GM12878 (cell line): ENCODE measurements around the gene ISL2. TPM values are rescaled to one million over a fixed set of nuclear protein-coding genes. Genes with fewer than 3 reads are reported as not detected.
"Not testable (repeated sequence)": the region's sequence is repeated elsewhere in the genome, so short reads cannot be mapped to it uniquely, and the experiment has no call there.

Source experiments
- ATAC-seq: fragments of 200-7000 bp; cut with Tn5 transposase; 3 replicates; pipeline ENCODE4 v1.9.1; 2020; ENCODE audit warnings: mild to moderate bottlenecking, moderate library complexity
- BruUV-seq: library from RNA; stranded (reverse); fragments of 400-500 nt; replicated peaks from 2 replicates; lab custom pipeline; 2021; lab: Mats Ljungman, UMichigan
- CTCF ChIA-PET: fragments of 300-600 bp; sonication (Branson Sonifier 250); formaldehyde crosslinking; extraction: SDS; loops from one replicate; lab custom pipeline; 2021; ENCODE audit warnings: inconsistent platforms; lab: Yijun Ruan, JAX
- POLR2A ChIA-PET: fragments of 350-600 bp; formaldehyde crosslinking; extraction: SDS; loops from one replicate; lab custom pipeline; 2021; ENCODE audit warnings: inconsistent platforms; lab: Charles Lee
- RAD21 ChIA-PET: fragments of 300-600 bp; sonication (Branson Sonifier 250); formaldehyde crosslinking; loops from one replicate; lab custom pipeline; 2023; ENCODE audit warnings: antibody characterized with exemption; ENCODE audit not compliant: unreplicated experiment; lab: Charles Lee
- SMC1A ChIA-PET: fragments of 300-600 bp; sonication (Branson Sonifier 250); formaldehyde crosslinking; loops from one replicate; lab custom pipeline; 2023; ENCODE audit not compliant: unreplicated experiment, uncharacterized antibody; lab: Charles Lee
- DNase-seq: peaks from one replicate; pipeline ENCODE4 v3.0.0-alpha.2; 2011; ENCODE audit warnings: low read depth, low spot score
- FAIRE-seq: peaks from 3 replicates; lab custom pipeline; 2011; peaks lifted over from hg19 to GRCh38; lab: Jason Lieb, UNC
- H2AFZ ChIP-seq: 2 replicates; pipeline ENCODE4 v1.6.0; 2011; ENCODE audit warnings: low read depth, low read length, control low read depth; ENCODE audit not compliant: control insufficient read depth
- H3K27ac ChIP-seq: 2 replicates; pipeline ENCODE4 v1.5.1; 2011; ENCODE audit warnings: control low read depth; ENCODE audit not compliant: control insufficient read depth, insufficient read depth
- H3K27me3 ChIP-seq, 2 experiments: replicated peaks in 1 of 2; 2 replicates each; pipeline versions ENCODE4 v1.6.0 to v1.6.1; 2011; ENCODE audit warnings: low read length in 1 of 2; ENCODE audit not compliant: control insufficient read depth in 2 of 2, insufficient read depth in 2 of 2
- H3K36me3 ChIP-seq, 2 experiments: 2 replicates each; pipeline ENCODE4 v1.5.1; 2011; ENCODE audit warnings: low read length in 1 of 2; ENCODE audit not compliant: control insufficient read depth in 2 of 2, insufficient read depth in 2 of 2
- H3K4me1 ChIP-seq: 2 replicates; pipeline ENCODE4 v1.6.1; 2011; ENCODE audit warnings: mild to moderate bottlenecking, low read length, moderate library complexity, mixed read lengths; ENCODE audit not compliant: control insufficient read depth, insufficient read depth
- H3K4me2 ChIP-seq: 2 replicates; pipeline ENCODE4 v1.6.0; 2011; ENCODE audit warnings: control low read depth; ENCODE audit not compliant: control insufficient read depth, insufficient read depth
- H3K4me3 ChIP-seq: fragments of 200-600 bp; sonication (generic); 2 replicates; pipeline ENCODE4 v1.5.1; 2016
- H3K79me2 ChIP-seq: 2 replicates; pipeline ENCODE4 v1.6.0; 2011; ENCODE audit warnings: low read length; ENCODE audit not compliant: control insufficient read depth, insufficient read depth
- H3K9ac ChIP-seq: 2 replicates; pipeline ENCODE4 v1.8.0; 2011; ENCODE audit warnings: low read length, control low read depth, mixed read lengths; ENCODE audit not compliant: control insufficient read depth, insufficient read depth
- H3K9me3 ChIP-seq: replicated peaks from 3 replicates; pipeline ENCODE4 v1.5.1; 2011; ENCODE audit warnings: mild to moderate bottlenecking, low read length; ENCODE audit not compliant: control insufficient read depth, insufficient read depth
- H4K20me1 ChIP-seq: 2 replicates; pipeline ENCODE4 v1.6.0; 2011; ENCODE audit not compliant: control insufficient read depth, insufficient read depth
- CBX5 ChIP-seq: sonication (generic); IDR thresholded peaks from 2 replicates; pipeline ENCODE4 v1.6.1; 2016; ENCODE audit warnings: low read depth, moderate library complexity, mild to moderate bottlenecking, inconsistent platforms
- KAT2A ChIP-seq: conservative IDR thresholded peaks from 2 replicates; pipeline ENCODE4 v1.6.1; 2011; ENCODE audit warnings: low read depth, low read length; ENCODE audit not compliant: control insufficient read depth
- PBX3 ChIP-seq: IDR thresholded peaks from 2 replicates; pipeline ENCODE4 v1.6.1; 2011; ENCODE audit warnings: mild to moderate bottlenecking, low read depth, low read length, moderate library complexity; ENCODE audit not compliant: insufficient replicate concordance
- WGBS: methylation state at CpG from one replicate; pipeline ENCODE4 v1.1.6; 2016; ENCODE audit warnings: low lambda C conversion rate; ENCODE audit not compliant: insufficient replicate concordance, insufficient coverage; ENCODE audit errors: missing lambda C conversion rate; 5-methylcytosine and 5-hydroxymethylcytosine counted together
- in situ Hi-C: fragments of 300-500 bp; cut with MboI; formaldehyde crosslinking; loops from 9 replicates; pipeline ENCODE4 v1.14.3; 2018; ENCODE audit warnings: mixed read lengths
- intact Hi-C: fragments of 100-400 bp; cut with micrococcal nuclease; formaldehyde crosslinking; loops from one replicate; pipeline ENCODE4 v1.14.2; 2022; ENCODE audit not compliant: unreplicated experiment
- polyA plus RNA-seq, 11 experiments: library from polyadenylated mRNA; depleted of rRNA in 4 of 11; unstranded in 6 of 11; stranded (reverse) in 5 of 11; fragments of >200 nt; fragmentation: Nextera tagmentation in 4 of 11; fragmentation: Illumina TruSeq in 1 of 11; extraction: Ambion mirVana in 4 of 11; extraction: Trizol in 1 of 11; gene quantifications; 1 replicate in 1 of 11; 2 replicates in 10 of 11; pipeline versions ENCODE4 v1.2.1 to v1.2.3, GENCODE V29; 2011 to 2016; ENCODE audit warnings: inconsistent platforms in 2 of 11, missing spikeins in 2 of 11, low read depth in 1 of 11
- total RNA-seq, 4 experiments: library from RNA; depleted of rRNA in 3 of 4; stranded (reverse); fragments of >200 nt in 3 of 4; fragmentation: Illumina TruSeq in 1 of 4; extraction: Trizol in 1 of 4; gene quantifications; 2 replicates each; pipeline versions ENCODE4 v1.2.1 to v1.2.3, GENCODE V29; 2013 to 2021

Gene ISL2
- total and polyA plus RNA-seq, 10 of the 15 experiments (the other 5 are each of a cell fraction or from before 2014, with no cell fraction given): 0.05 to 0.26 (median 0.08) TPM; not detected in 7

- Histone ChIP-seq H3K4me2 (no peak overlapping the region), H3K27ac (no peak overlapping the region), H3K4me3 (no peak overlapping the region), H4K20me1 (no peaks in the 10 kb centered on the region), H3K36me3 (no peaks in the 10 kb centered on the region), H2AFZ (no peak overlapping the region), H3K9me3 (no peaks in the 10 kb centered on the region), H3K27me3 (no peaks in the 10 kb centered on the region), H3K9ac (no peak overlapping the region), H3K79me2 (peaks cover 37% of the 10 kb centered on the region), H3K4me1 (peaks cover 3% of the 10 kb centered on the region; the same call in 1 of the 2 replicates)
- intact Hi-C loops (no loop called here), in situ Hi-C loops (no loop called here)
- WGBS: 83% methylated on average over 7 of the region's 7 CpGs
- BruUV-seq: no TSS peak
- SMC1A ChIA-PET: interaction anchor here (0.8 kb wide), 1 partner anchor 24 kb away, joined by 5 read pairs; no protein-coding TSS in a partner anchor
- FAIRE-seq: no peak
- no peak for DNase-seq
- TF ChIP-seq CBX5 (no peak), KAT2A (no peak), PBX3 (no peak)
- CTCF ChIA-PET: no interaction called here
- no peak for ATAC-seq
- RAD21 ChIA-PET: no interaction called here
- POLR2A ChIA-PET: no interaction called here
Observed at GRCh38 chr15:76312540-76313174, 23.9 kb upstream of the ISL2 start.

GRCh38 chr15:76313175-76313567, 23.4 kb upstream of the ISL2 start:
- H3K4me1 ChIP-seq, H3K4me2 ChIP-seq, FAIRE-seq, H3K4me3 ChIP-seq, CTCF ChIA-PET, BruUV-seq, H3K27ac ChIP-seq, H3K27me3 ChIP-seq, intact Hi-C loops, DNase-seq, RAD21 ChIA-PET, POLR2A ChIA-PET, H2AFZ ChIP-seq, H3K36me3 ChIP-seq, H3K9me3 ChIP-seq, H3K9ac ChIP-seq, in situ Hi-C loops, H4K20me1 ChIP-seq, ATAC-seq: not testable (repeated sequence)
- SMC1A ChIA-PET: interaction anchor here (0.8 kb wide), 1 partner anchor 24 kb away, joined by 5 read pairs; no protein-coding TSS in a partner anchor
- 80% methylated on average over 4 of the region's 4 CpGs for WGBS
- peaks cover 32% of the 10 kb centered on the region for H3K79me2 ChIP-seq
